Cardiac septum (tissue), 1 donor: ENCODE results near the gene RABGAP1L. TPM values are rescaled to one million over a fixed set of nuclear protein-coding genes. Genes with fewer than 3 reads are reported as not detected.
"Not testable (repeated sequence)": the region's sequence is repeated elsewhere in the genome, so short reads cannot be mapped to it uniquely, and the experiment has no call there.

ENCODE experiments used
- DNase-seq: peaks from one replicate; pipeline ENCODE4 v3.0.0-alpha.2; 2020; ENCODE audit warnings: low spot score
- intact Hi-C: fragments of 100-400 bp; cut with DNase I; formaldehyde crosslinking; loops from one replicate; pipeline ENCODE4 v1.14.0; 2022
- total RNA-seq: library from RNA; stranded (reverse); fragmentation: NEBNext Ultra II Directional; extraction: Animal tissue kit (Norgen Biotek cat#: 25700); gene quantifications from one replicate; pipeline ENCODE4 v1.2.1, GENCODE V29; 2021
- donor health status: DM: no; HTN: no; CAD: no.

The RABGAP1L gene
- total RNA-seq, 1 donor from 2014 or later = 109 TPM

DNA sequence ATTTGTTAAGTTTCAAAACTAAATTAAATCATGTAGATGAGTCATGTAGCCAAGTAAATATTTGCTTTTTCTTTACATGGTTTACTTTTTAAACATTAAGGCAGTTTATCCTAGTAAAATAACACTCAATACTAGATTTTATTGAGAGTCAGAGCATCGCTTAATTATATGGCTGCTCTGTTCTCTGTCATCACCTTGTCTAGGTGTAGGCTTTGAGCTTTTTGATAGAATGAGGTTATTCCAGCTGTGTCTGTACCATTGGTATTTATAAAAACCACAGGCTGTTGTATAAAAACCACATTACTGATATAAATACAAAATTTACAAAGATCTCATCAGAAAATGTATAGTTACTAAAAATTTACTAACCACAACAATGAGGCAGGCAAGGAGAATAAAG lies 245.9 kb downstream of the RABGAP1L start:
- intact Hi-C loops = no loop called here
- no peak for DNase-seq

DNA sequence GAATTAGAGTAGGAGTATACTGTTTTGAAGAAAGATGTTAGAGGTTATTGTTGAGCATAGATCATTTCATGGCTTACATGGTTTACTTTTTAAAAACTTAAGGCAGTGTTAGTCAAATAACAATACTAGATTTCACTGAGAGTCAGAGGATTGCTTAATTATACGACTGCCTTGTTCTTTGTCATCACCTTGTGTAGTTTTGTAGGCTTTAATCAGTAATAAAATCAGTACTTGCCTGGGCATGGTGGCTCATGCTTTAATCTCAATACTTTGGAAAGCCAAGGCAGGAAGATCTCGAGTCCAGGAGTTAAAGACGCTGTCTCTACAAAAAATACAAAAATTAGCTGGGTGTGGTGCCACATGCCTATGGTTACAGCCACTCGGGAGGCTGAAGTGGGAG lies 247.1 kb downstream of the RABGAP1L start:
- intact Hi-C loops = no loop called here
- no peak for DNase-seq

DNA sequence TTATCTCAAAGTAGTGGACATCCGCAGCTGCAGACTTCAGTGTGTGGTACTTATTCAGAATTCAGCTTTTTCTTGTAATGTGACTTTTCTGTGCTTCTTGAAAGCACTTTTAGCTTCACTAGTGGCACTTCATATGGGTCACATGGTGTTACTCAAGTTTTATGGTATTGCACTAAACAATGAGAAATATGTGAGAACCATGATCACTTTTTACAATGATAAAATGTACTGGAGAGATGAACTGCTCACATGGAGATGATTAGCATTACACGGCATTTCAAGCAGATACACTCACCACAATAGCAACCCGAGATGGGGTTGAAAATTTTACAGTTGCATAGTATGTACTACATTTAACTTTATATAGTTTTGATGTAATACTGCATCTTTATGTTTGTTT lies 248.3 kb downstream of the RABGAP1L start:
- DNase-seq = no peak
- intact Hi-C loops = no loop called here

DNA sequence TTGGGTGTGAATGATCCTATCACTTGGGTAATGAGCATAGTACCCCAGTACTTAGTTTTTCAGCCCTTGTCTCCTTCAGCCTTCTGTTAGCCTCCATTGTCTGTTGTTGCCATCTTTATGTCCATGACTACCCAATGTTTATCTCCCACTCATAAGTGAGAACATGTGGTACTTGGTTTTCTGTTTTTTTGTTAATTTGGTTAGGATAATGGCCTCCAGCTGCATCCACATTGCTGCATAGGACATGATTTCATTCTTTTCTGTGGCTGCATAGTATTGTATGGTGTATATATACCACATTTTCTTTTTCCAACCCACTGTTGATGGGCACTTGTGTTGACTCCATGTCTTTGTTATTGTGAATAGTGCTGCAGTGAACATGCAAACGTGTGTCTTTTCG lies 248.8 kb downstream of the RABGAP1L start:
- no peak for DNase-seq
- intact Hi-C loops = no loop called here

DNA sequence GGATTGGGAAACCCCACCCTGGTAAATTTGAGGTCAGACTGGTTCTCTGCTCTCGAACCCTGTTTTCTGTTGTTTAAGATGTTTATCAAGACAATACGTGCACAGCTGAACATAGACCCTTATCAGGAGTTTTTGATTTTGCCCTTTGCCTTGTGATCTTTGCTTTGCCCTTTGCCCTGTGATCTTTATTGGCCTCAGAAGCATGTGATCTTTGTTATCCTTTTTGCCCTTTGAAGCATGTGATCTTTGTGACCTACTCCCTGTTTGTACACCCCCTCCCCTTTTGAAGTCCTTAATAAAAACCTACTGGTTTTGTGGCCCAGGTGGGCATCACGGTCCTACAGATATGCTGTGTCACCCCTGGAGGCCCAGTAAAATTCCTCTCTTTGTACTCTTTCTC lies 250.5 kb downstream of the RABGAP1L start:
- intact Hi-C loops, DNase-seq: not testable (repeated sequence)

DNA sequence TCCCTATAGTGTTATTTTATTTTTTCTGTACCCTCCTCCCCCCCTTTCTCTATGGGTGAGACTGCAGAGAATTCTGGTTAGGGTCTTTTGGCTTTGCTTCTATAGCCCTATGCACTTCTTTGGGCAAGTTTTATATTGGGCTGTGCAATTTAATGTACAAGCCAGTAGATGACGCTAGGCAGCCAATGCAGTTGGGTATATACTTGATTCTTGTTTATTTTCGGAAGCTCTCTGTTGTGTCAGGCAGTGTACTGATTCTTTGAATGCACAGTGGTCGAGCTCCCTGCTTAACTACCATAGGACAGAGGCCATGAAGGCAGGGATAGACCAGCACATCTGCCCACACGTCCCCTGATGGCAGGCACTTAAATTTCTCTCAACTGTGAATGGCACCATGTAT lies 254.3 kb downstream of the RABGAP1L start:
- intact Hi-C loops = no loop called here
- DNase-seq = no peak

DNA sequence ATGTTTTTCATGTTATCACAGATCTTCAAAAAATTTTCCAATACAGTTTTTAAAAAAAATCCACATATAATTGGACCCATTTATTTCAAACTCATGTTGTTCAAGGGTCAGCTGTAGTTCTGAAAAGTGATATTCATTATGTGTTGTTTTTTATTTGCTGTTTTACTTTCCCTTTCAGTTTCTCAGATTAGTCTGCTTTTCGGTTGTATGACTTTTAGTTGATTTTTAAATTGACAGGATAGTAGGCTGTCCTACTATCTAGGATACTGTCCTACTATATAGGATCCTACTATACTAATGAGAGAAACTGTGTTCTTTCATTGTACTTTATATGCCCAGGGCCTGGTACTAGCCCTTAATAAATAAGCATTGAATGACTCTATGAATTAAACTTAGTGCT lies 254.9 kb downstream of the RABGAP1L start:
- intact Hi-C loops = no loop called here

DNA sequence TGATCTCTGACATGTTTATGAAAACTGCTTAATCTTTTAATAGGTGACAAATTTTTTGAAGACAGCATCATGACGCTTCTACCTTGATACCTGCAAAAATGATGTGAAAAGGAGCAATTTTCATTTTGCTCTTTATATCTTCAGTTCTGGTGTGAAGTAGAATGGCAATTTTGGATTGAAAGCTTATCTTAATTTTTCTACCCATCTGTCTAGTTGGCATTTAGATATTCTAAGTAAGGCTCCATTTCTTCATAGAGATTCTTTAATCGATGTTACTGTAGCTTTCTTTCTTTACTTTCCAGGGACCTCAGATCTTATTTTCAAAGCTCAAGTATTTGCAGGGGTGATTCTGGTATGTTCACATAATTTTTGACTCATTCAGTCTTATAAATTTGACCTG lies 256.2 kb downstream of the RABGAP1L start:
- intact Hi-C loops = no loop called here
- no peak for DNase-seq

More for the DNA sequence above, 254.9 kb downstream of the RABGAP1L start:
- no peak for DNase-seq

DNA sequence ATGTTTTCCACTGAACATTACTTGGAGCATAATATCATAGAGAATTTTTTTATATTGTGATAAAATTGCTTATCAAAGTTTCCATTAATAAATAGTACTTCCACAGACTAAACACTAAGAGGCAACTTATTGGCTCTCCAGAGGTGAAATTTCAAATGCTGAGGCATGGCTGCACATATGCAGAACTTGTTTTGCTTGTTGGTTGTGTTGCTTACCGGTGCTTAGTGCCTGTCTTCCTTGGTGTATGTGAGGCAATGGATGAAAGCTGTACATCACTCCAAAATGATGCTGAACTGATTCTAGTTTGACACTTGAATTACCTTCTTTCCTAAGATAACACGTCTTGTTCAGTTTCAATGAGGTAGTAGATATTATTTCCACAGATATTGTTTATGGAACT lies 258.6 kb downstream of the RABGAP1L start:
- no peak for DNase-seq
- intact Hi-C loops = no loop called here

DNA sequence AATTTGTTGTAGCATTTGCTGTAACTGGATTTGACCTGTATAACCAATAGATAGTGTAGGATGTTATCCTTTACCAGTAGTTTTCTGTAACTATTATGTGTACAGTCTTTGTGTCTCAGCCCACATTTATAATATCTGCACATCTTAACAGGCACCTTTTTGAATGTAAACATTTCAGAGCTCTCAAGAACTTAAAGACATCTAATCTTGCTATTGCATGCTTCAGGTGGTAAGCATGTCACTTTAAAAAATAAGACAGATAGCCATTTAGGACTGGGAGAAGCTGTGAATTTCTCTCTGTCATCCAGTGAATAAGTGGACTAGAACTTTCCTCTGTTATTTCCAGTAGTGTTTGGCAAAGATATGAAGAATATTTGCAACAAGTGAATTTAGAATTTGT lies 265.8 kb downstream of the RABGAP1L start:
- intact Hi-C loops = no loop called here
- no peak for DNase-seq

DNA sequence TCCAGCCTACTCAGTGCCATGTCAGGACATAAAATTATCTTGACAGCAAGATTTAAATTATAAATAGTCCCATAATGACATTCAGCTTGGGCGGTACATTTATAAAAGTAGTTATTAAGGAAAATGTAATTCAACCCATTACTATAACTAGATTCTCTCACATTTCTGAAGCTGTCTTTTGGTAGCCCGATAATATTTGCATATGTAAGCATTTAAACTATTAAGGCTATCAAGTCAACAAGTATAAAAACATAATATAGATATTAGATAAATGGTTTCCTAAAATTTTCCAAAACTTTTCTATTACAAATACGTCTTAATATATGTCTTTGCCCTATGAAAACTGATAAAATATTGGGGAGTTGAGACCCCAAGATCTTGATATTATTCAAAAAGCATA lies 266.8 kb downstream of the RABGAP1L start:
- DNase-seq = no peak
- intact Hi-C loops = no loop called here

DNA sequence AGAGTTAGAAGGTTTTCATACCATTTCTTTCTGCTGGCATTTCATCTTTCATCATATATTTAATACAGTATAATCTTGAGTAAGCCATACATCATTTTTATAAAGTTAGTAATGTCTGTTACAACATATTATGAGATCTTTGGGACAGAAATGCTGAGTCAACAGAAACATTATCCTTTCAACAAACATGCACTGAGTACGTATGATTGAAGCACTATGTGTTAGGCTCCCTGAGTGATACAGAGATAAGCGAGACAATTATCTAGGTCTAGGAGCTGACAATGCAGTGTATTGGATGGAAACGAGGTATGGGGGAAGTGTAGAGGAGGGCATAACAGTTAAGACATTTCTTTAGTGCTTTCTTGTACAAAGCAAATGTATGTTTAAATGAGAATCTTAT lies 268.7 kb downstream of the RABGAP1L start:
- DNase-seq = no peak
- intact Hi-C loops = no loop called here

DNA sequence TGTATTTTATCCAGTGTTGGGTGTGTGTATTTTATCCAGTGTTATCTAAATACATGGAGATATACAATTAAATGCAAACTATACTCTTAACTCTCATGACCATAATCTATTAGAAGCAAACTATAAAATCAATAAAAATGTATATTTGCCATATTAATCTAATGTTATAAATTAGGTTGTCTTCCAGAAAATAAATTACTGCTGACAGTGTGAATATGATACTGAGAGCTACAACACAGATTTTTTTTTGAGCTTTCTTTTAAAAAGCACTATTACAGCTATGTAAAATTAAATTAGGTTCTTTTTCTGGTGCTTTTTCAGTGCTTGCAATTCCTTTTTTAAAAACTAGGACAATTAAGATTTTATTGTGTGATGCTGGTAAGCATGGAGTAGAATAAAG lies 269.4 kb downstream of the RABGAP1L start:
- DNase-seq = no peak
- intact Hi-C loops = no loop called here

DNA sequence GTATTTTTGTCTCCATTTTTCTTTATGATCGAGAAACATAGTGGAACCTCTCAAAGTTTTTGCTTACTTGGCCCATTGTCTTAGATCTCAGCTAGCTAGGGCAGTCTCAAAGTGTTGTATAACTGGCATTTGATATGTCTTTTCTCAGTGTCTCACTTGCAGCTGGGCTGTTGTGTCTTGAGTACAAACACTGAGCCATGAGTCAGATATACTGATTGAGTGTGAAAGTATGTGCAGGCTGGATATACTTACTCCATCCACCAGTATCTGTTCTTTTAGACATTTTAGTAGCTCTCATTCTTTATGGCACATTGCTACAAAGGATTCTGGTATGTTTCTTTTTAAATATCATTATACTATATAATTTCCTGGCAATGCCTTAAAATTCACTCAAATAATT lies 274.1 kb downstream of the RABGAP1L start:
- intact Hi-C loops = no loop called here

DNA sequence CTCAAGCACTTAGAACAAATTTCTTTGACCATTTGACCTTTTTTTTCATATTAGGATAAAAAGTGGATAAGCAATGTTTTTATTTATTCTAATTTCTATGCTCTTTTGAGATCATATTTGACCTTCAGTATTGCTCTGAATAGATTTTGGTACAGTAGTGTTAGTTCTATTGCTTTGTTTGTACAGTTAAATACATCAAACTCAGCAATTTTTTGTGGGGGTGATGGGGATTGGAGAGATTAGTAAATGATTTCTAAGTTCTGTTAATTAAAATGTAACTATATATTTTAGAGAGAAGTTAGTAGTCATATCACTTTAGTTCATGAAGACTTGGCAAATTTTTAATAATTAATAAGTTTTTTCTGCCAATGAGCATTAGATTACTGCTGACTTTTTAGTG lies 286.0 kb downstream of the RABGAP1L start:
- intact Hi-C loops = no loop called here
- no peak for DNase-seq

More for the DNA sequence above, 274.1 kb downstream of the RABGAP1L start:
- DNase-seq = no peak

DNA sequence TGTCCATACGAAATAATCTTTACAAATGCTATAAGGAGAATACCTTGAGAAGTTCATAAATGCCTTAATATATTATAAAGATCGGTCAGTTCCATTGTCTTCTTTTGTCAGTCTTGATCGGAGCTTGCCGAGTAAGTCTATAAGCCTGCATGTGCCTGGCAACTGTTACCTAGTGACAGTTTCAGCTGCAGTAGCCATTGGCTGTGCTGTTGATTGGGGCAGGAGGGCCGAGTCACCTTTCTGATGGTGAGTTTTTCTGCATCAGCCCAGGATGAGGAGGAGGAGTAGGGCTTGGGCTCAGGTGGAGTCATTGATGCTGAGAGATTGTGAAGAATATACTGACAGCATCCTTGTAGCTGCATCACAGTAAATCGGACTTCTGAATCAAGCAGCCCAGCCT lies 286.5 kb downstream of the RABGAP1L start:
- no peak for DNase-seq
- intact Hi-C loops = no loop called here

DNA sequence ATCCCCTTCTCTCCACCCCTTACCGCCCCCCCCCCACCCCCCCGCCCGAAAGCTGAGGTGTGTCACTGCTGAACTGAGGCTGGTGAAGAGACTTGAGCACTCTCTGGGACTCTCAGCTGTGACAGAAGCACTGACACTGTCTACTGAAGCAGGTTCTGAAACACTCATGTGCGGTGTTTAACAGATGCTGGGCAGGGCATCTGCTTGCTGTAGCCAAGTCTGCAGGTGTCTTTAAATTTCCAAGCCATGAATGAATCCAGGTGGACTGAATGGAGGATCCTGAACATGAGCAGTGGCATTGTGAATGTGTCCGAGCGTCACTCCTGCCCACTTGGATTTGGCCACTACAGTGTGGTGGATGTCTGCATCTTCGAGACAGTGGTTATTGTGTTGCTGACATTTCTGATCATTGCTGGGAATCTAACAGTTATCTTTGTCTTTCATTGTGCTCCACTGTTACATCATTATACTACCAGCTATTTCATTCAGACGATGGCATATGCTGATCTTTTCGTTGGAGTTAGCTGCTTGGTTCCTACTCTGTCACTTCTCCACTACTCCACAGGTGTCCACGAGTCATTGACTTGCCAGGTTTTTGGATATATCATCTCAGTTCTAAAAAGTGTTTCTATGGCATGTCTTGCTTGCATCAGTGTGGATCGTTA lies 288.7 kb downstream of the RABGAP1L start, which contains the start of gene GPR52:
TSS of gene GPR52 (plus strand) at position 99 of the 665 bp plus-strand sequence. CDS start at position 247, 148 bp downstream.
- intact Hi-C loops = no loop called here
- DNase-seq = no peak

DNA sequence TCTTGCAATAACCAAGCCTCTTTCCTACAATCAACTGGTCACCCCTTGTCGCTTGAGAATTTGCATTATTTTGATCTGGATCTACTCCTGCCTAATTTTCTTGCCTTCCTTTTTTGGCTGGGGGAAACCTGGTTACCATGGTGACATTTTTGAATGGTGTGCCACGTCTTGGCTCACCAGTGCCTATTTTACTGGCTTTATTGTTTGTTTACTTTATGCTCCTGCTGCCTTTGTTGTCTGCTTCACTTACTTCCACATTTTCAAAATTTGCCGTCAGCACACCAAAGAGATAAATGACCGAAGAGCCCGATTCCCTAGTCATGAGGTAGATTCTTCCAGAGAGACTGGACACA lies 289.2 kb downstream of the RABGAP1L start:
- no peak for DNase-seq
- intact Hi-C loops = no loop called here

DNA sequence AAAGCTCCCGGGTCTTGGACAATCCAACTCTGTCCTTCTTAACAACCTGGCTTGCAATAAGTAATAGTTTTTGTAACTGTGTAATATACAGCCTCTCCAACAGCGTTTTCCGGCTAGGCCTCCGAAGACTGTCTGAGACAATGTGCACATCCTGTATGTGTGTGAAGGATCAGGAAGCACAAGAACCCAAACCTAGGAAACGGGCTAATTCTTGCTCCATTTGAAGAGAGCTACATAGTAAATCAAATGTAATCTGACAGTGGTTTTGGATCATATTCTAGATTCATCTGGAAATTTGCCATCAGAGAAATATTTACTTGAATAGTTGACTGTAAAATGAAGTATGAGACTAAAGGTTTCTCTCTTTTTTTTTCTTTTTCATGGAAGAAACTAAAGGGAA lies 289.7 kb downstream of the RABGAP1L start:
- intact Hi-C loops = no loop called here
- no peak for DNase-seq

DNA sequence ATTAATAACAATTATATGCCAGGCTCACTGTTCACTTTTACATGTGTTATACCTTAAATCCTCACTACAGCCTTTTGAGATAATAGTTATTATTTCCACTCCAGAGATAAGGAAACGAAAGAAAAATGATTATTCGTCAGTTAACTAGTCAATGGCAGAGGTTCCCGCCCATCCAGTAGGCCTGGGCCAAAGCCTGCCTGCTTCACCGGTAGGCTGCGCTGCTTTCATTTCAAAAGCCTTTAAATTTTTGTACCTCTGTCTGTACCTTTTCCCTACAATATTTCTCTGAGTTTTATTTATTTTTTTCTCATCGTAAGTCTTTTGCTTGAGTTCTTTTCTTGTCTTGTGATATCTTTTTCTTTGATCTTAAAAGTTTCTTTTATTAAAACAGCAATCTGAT lies 292.1 kb downstream of the RABGAP1L start:
- no peak for DNase-seq
- intact Hi-C loops = no loop called here

DNA sequence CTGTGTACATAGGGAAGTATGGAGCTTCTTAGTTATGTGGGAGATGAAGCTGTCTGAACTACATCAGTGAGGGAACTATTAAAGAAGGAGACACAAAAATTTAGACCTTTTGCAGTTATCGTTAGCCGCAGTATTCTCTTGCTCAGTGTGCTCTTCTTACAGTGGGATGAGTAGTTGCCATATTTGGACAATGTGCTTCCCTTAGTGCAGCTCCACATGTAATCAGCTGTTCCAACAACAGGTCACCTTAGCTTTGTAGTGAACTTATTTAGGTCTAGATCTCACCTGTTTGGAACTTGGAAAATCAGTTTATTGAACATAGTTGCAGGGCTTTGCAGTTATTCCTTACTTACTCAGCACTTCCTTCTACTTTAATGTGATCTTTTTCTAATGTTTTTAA lies 306.5 kb downstream of the RABGAP1L start:
- no peak for DNase-seq
- intact Hi-C loops = no loop called here

DNA sequence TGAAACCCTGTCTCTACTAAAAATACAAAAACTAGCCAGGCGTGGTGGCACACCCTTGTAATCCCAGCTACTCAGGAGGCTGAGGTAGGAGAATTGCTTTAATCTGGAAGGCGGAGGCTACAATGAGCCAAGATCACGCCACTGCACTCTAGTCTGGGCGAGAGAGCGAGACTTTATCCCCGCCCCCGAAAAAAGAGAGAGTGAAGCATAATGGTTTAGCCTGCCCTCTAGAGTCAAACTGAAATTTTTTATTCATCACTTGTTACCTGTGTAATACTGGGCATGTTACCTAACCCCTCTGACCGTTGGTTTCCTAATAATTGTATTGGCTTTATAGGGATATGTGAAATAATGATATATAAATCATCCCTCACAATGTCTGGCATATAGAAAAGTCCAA lies 307.3 kb downstream of the RABGAP1L start:
- intact Hi-C loops = no loop called here
- DNase-seq = no peak
